AG04449 (cell line): ENCODE measurements around the gene USP15.

Source experiments
- CTCF ChIA-PET: fragments of 350-600 bp; formaldehyde crosslinking; extraction: SDS; loops from one replicate; lab custom pipeline; 2021; ENCODE audit warnings: antibody characterized with exemption; lab: Yijun Ruan, JAX
- POLR2A ChIA-PET: fragments of 400-600, 350-600 bp; formaldehyde crosslinking; extraction: SDS; loops from one replicate; lab custom pipeline; 2020; ENCODE audit warnings: antibody characterized with exemption, inconsistent platforms; lab: Yijun Ruan, JAX
- DNase-seq: peaks from one replicate; pipeline ENCODE4 v3.0.0-alpha.2; 2010; ENCODE audit warnings: low read depth, low spot score
- H3K4me3 ChIP-seq: 2 replicates; pipeline ENCODE4 v1.5.1; 2011; ENCODE audit warnings: low read depth, mild to moderate bottlenecking, control low read depth, low read length
- TF ChIP-seq, protein P1 (sequence below): IDR thresholded peaks from one replicate; pipeline ENCODE4 v1.5.1; 2011; ENCODE audit warnings: mild to moderate bottlenecking, moderate library complexity, low read length, control low read depth, inconsistent platforms; ENCODE audit not compliant: insufficient read depth; ENCODE audit errors: missing control alignments

Gene USP15

DNA sequence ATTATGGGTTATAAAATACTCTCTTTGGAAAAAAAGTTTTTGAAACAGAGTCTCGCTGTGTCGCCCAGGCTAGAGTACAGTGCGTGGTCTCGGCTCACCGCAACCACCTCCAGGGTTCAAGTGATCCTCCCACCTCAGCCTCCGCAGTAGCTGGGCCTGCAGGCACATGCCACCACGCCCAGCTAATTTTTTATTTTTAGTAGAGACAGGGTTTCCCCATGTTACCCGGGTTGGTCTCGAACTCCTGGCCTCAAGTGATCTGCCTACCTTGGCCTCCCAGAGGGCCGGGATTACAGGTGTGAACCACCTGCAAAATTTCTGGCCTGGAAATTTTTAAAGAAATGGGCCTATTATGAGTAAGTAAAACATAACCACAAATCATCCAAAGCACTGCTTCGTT is 3.8 kb downstream of the USP15 start:
- CTCF ChIA-PET: interaction anchor here (0.5 kb wide), 1 partner anchor 174 kb away, joined by 3 read pairs; no protein-coding TSS in a partner anchor
- TF ChIP-seq, protein P1, sequence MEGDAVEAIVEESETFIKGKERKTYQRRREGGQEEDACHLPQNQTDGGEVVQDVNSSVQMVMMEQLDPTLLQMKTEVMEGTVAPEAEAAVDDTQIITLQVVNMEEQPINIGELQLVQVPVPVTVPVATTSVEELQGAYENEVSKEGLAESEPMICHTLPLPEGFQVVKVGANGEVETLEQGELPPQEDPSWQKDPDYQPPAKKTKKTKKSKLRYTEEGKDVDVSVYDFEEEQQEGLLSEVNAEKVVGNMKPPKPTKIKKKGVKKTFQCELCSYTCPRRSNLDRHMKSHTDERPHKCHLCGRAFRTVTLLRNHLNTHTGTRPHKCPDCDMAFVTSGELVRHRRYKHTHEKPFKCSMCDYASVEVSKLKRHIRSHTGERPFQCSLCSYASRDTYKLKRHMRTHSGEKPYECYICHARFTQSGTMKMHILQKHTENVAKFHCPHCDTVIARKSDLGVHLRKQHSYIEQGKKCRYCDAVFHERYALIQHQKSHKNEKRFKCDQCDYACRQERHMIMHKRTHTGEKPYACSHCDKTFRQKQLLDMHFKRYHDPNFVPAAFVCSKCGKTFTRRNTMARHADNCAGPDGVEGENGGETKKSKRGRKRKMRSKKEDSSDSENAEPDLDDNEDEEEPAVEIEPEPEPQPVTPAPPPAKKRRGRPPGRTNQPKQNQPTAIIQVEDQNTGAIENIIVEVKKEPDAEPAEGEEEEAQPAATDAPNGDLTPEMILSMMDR: no peak
- DNase-seq: no peak
- H3K4me3 ChIP-seq: no peak overlapping the region
- POLR2A ChIA-PET: no interaction called here

DNA sequence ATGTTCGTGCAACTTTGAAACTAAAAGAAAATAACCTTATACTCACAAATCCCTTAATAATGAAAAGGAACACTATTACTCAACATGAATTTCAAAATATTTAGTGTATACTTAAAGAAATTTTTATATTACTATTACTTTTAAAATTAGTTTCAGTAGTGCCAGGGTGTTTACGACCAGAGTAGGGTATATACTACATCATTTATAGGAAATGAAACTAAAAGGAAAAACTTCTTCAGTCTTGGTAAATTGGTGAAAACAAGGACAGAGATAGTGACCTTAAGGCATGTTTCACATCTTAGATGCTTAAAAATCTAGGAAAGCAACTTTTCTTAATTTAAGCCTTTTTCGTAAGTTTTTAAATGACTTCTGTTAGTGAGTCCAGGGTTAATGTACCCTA is 4.5 kb downstream of the USP15 start:
- TF ChIP-seq, protein P1: no peak
- POLR2A ChIA-PET: no interaction called here
- no peak overlapping the region for H3K4me3 ChIP-seq
- DNase-seq: no peak
- CTCF ChIA-PET: no interaction called here

DNA sequence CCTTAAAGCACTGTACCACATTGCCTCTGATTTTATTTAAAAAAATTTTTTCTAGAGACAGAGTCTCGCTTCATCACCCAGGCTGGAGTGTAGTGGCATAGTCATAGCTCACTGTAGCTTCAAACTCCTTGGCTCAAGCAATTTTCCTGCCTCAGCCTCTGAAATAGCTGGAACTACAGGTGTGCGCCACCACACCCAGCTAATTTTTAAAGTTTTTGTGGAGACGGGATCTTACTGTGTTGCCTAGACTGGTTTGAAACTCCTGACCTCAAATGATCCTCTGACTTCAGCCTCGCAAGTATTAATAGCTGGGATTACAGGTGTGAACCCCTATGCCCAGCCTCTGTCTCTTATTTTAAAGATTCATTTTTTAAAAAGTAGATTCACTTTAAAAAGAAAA is 5.3 kb downstream of the USP15 start:
- POLR2A ChIA-PET: no interaction called here
- H3K4me3 ChIP-seq: no peak overlapping the region
- DNase-seq: no peak
- TF ChIP-seq, protein P1: no peak
- CTCF ChIA-PET: interaction anchor here (0.7 kb wide), 1 partner anchor 17 kb away, joined by 3 read pairs; no protein-coding TSS in a partner anchor

DNA sequence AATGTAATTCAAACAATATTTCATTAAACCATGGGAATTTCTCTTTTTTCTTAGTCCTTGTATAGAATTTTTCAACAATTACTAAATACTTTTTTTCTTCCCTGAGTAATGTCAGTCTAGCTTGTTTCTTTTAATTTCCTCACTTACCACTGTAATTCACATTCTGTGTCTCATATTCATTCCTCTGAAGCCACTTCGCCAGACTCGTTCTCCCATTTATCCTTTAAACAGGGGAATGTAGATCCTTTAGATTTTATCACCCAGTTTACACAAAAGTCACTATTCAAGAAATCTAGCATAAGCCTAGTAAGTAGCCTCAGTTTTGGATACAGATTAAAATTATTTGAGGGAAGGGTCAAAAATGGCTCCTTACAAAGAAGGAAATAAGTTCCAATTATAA is 6.8 kb downstream of the USP15 start:
- ChIA-PET POLR2A (no interaction called here), CTCF (interaction anchor here (1.2 to 1.4 kb wide), 2 partner anchors 11 to 13 kb away, joined by 3 to 4 read pairs; no protein-coding TSS in a partner anchor)
- TF ChIP-seq, protein P1: no peak
- no peak for DNase-seq
- no peak overlapping the region for H3K4me3 ChIP-seq

DNA sequence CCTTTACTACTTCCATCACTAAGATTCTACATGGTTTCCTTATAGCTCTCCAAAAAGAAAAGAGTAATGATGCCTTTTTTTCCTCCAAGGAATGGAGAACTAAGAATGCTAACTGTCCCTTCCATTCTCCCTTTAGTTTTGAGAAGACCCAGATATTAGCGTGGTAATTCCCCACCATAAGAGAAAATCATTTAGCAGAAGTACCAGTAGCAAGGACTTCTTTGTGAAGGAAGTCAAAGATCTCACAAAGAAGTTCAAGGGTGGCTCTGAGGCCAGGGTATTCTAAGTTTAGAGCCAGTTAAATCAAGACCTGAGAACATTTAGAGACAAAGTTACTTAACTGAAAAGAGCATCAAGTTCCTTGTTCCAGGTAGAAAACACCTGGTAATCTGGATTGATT is 7.3 kb downstream of the USP15 start:
- TF ChIP-seq, protein P1: no peak
- ChIA-PET POLR2A (no interaction called here), CTCF (interaction anchor here (1.2 to 1.8 kb wide), 3 partner anchors 9 to 12 kb away, joined by 3 to 7 read pairs (median 4); no protein-coding TSS in a partner anchor)
- no peak overlapping the region for H3K4me3 ChIP-seq
- DNase-seq: no peak

DNA sequence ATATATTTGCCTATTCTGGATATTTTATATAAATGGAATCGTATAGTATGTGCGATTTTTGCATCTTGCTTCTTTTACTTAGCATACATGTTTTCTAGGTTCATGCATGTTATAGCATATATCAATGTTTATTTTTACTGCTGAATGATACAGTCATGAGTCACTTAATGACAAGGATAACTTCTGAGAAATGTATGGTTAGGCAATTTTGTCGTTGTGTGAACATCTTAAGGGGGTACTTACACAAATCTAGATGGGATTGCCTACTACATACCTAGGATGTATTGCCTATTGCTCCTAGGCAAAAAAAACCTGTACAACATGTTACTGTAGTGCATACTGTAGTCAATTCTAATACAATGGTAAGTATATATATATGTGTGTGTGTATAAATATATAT is 8.8 kb downstream of the USP15 start:
- CTCF ChIA-PET: interaction anchor here (1.8 kb wide), 1 partner anchor 10 kb away, joined by 7 read pairs; no protein-coding TSS in a partner anchor
- H3K4me3 ChIP-seq: no peak overlapping the region
- POLR2A ChIA-PET: no interaction called here
- TF ChIP-seq, protein P1: no peak
- DNase-seq: peak; percentile 28
